Activated T-helper 1 cell treated with anti-CD3 and anti-CD28 coated beads, Interleukin-12 subunit alpha, Interleukin-12 subunit beta, Interleukin-2, Interleukin-4 antibody, amounts not matched to agents 30 ng/mL and 10 ng/mL and 1 ng/mL, durations not matched to agents 14 hours and 24 hours and 36 hours (primary cell): ENCODE measurements around the gene ASB2. TPM values are rescaled to one million over a fixed set of nuclear protein-coding genes. Genes with fewer than 3 reads are reported as not detected.
A peak's percentile ranks its signal among the peaks of the same experiment; 100 is the strongest.

ENCODE experiments used
- DNase-seq: peaks from one replicate; pipeline ENCODE4 v3.0.0; 2021; ENCODE audit warnings: low spot score
- H3K27ac Mint-ChIP-seq: one replicate; pipeline ENCODE4 v1.8.0; 2021; ENCODE audit warnings: mild to moderate bottlenecking, mixed read lengths
- H3K27me3 Mint-ChIP-seq: one replicate; pipeline ENCODE4 v1.8.0; 2022; ENCODE audit warnings: mild to moderate bottlenecking, moderate library complexity, mixed read lengths; ENCODE audit not compliant: insufficient read depth
- H3K36me3 Mint-ChIP-seq: one replicate; pipeline ENCODE4 v1.8.0; 2021; ENCODE audit warnings: low read depth, mixed read lengths
- H3K4me1 Mint-ChIP-seq: one replicate; pipeline ENCODE4 v1.8.0; 2021; ENCODE audit warnings: low read depth, mixed read lengths
- H3K4me3 Mint-ChIP-seq: one replicate; pipeline ENCODE4 v1.8.0; 2021; ENCODE audit warnings: mild to moderate bottlenecking, moderate library complexity, mixed read lengths
- H3K9me3 Mint-ChIP-seq: one replicate; pipeline ENCODE4 v1.8.0; 2021; ENCODE audit warnings: mixed read lengths
- intact Hi-C: fragments of 100-400 bp; cut with micrococcal nuclease; formaldehyde crosslinking; loops from one replicate; pipeline ENCODE4 v1.15.1; 2024
- total RNA-seq: library from RNA; stranded (reverse); gene quantifications from 2 replicates; pipeline ENCODE4 v1.2.3, GENCODE V29; 2022

The ASB2 gene
- 21.1 and 23.4 TPM in 2 replicates for total RNA-seq

DNA sequence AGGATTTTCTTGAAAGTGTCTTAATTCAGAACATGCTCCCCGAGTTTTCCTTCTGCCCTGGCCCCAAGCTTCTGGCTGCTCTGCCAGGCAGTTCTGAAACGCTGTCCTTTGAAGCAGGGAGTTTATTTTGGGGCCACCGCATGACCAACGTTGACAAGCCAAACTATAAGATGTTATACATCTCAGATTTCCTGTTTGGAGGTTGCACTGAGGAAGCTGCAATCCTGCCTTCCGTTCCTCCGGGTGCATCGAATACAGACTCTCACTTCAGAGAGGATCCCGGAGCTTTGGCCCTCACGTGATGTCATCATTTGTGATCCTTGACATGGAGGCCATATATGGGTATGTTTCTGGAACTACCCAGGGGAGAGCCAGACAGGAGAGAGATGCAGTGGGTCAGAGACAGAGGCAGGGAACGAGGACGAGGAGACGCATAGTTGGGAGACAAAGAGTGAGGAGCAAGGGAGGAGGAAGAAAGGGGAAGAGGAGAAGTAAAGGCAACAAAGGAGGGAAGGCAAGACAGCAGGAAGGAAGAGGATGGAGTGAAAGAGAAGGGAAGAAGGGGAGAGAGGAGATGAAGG lies at the start of gene ASB2:
Gene ASB2 (minus strand): TSS at position 94 of the 581 bp plus-strand sequence. CDS start 12,031 bp downstream, outside the sequence.
- Mint-ChIP-seq H3K36me3 (peaks cover 21% of the 10 kb centered on the region), H3K27me3 (peaks cover 2% of the 10 kb centered on the region), H3K9me3 (peaks cover 7% of the 10 kb centered on the region), H3K4me1 (peaks cover 93% of the 10 kb centered on the region), H3K27ac (peak within 1 kb of the TSS; percentile 99), H3K4me3 (peak within 1 kb of the TSS; percentile 76)
- DNase-seq, result no peak
- intact Hi-C loops, result loop anchor here (1.0 kb wide), 3 partner anchors 13 to 50 kb away; partner anchors contain the start of gene OTUB2

DNA sequence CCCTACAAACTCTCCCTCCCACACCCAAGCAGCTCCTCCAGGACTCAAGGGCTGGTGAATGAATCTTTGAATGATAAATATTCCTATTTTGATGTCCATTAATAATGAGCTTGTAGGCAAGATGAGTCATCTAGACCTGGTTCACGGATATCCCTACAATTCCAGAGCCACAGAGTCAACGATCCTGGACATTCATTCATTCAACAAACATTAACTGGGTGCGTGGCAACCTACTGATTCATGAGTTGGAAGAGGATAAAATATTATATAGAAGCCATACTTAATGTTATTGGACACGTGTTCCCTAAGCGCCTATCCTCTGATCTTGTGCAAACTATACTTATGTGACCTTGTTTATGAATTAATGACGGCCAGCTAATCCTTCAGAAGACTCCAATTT lies 49.4 kb upstream of the ASB2 start:
- Mint-ChIP-seq H3K27me3 (no peaks in the 10 kb centered on the region), H3K36me3 (peaks cover 5% of the 10 kb centered on the region), H3K9me3 (no peaks in the 10 kb centered on the region), H3K4me1 (peaks cover 45% of the 10 kb centered on the region), H3K4me3 (peak overlapping the region; percentile 85), H3K27ac (peak overlapping the region; percentile 60)
- DNase-seq, result no peak
- intact Hi-C loops, result loop anchor here (1.0 to 5.0 kb wide), 9 partner anchors 21 to 152 kb away; partner anchors contain the start of genes ASB2, DDX24, IFI27L1 and IFI27L2

- H3K4me3 Mint-ChIP-seq, result no peak overlapping the region
- H3K27ac Mint-ChIP-seq, result no peak overlapping the region
- intact Hi-C loops, result no loop called here
- H3K9me3 Mint-ChIP-seq, result no peaks in the 10 kb centered on the region
- H3K4me1 Mint-ChIP-seq, result peaks cover 51% of the 10 kb centered on the region
- peaks cover 1% of the 10 kb centered on the region for H3K27me3 Mint-ChIP-seq
- no peak for DNase-seq
- H3K36me3 Mint-ChIP-seq, result peaks cover 5% of the 10 kb centered on the region
Observed at GRCh38 chr14:94024549-94024948, 48.2 kb upstream of the ASB2 start.

- peaks cover 6% of the 10 kb centered on the region for H3K27me3 Mint-ChIP-seq
- H3K9me3 Mint-ChIP-seq, result no peaks in the 10 kb centered on the region
- intact Hi-C loops, result no loop called here
- H3K36me3 Mint-ChIP-seq, result peaks cover 2% of the 10 kb centered on the region
- peak overlapping the region; percentile 31 for H3K4me3 Mint-ChIP-seq
- no peak overlapping the region for H3K27ac Mint-ChIP-seq
- H3K4me1 Mint-ChIP-seq, result peaks cover 39% of the 10 kb centered on the region
- no peak for DNase-seq
Observed at GRCh38 chr14:94022532-94023411, 46.4 kb upstream of the ASB2 start.

DNA sequence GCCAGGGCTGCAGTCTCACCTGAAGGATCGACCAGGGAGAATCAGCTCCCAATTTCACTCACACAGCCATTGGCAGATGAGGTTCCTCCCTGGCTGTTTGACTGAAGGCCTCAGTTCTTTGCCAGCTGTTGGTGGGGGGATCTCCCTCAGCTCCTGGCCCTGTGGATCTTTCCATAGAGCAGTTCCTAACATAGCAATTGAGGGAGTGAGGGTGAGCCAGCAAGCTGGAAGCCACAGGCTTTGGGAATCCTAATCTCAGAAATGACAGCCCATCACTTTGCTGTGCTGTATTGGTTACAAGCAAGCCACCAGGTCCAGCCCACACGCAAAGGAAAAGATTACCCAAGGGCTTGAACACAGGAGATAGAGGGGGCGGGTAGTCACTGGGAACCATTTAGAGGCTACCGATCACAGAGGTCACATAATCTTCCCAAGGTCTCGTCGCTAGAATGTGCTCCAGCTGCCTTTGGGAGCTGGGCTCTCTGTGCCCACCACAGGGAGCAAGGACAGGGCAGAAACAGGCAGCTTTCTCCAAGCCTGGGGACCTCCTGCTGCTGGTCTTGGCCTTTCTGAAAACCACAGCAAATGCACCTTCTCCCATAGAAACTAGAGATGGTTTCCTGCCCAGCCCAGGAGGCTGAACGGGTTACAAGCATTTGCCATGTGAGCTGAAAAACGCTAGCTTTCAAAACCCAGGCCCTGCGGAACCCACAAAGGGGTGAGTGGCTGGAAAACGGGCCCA lies 45.2 kb upstream of the ASB2 start:
- intact Hi-C loops, result loop anchor here (1.0 kb wide), 3 partner anchors 9 to 60 kb away; partner anchors contain the start of genes DDX24 and IFI27L1
- H3K4me1 Mint-ChIP-seq, result peaks cover 39% of the 10 kb centered on the region
- no peaks in the 10 kb centered on the region for H3K9me3 Mint-ChIP-seq
- peak overlapping the region; percentile 76 for H3K27ac Mint-ChIP-seq
- peaks cover 2% of the 10 kb centered on the region for H3K36me3 Mint-ChIP-seq
- peaks cover 8% of the 10 kb centered on the region for H3K27me3 Mint-ChIP-seq
- no peak for DNase-seq
- H3K4me3 Mint-ChIP-seq, result peak overlapping the region; percentile 31

- Mint-ChIP-seq H3K4me1 (peaks cover 37% of the 10 kb centered on the region), H3K27ac (peak overlapping the region; percentile 76), H3K9me3 (no peaks in the 10 kb centered on the region), H3K4me3 (peak overlapping the region; percentile 46), H3K27me3 (peaks cover 8% of the 10 kb centered on the region), H3K36me3 (peaks cover 2% of the 10 kb centered on the region)
- intact Hi-C loops, result loop anchor here (1.0 kb wide), 3 partner anchors 9 to 60 kb away; partner anchors contain the start of genes DDX24 and IFI27L1
- no peak for DNase-seq
Observed at GRCh38 chr14:94021001-94021400, 44.6 kb upstream of the ASB2 start.

DNA sequence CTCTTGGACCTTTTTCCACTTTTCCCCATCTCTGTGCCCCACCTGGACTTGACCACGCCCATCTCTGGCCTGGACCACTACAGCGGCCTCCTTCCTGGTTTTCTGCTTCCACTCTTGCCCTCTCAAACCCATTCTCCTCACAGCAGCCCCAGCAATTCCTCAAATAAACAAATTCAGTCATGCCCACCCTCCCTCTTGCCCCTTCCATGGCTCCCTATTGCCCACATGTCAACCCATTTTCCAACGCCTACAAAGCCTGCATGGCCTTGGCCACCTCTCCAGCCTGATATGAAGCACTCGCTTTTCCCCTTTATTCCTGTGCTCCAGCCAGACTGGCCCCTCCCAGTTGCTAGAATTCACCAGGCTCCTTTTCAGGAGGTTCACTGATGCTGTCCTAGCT lies 43.9 kb upstream of the ASB2 start:
- Mint-ChIP-seq H3K36me3 (peaks cover 2% of the 10 kb centered on the region), H3K9me3 (no peaks in the 10 kb centered on the region), H3K4me1 (peaks cover 31% of the 10 kb centered on the region), H3K27me3 (peaks cover 9% of the 10 kb centered on the region), H3K27ac (peak overlapping the region; percentile 11), H3K4me3 (no peak overlapping the region)
- intact Hi-C loops, result no loop called here
- DNase-seq, result no peak

DNA sequence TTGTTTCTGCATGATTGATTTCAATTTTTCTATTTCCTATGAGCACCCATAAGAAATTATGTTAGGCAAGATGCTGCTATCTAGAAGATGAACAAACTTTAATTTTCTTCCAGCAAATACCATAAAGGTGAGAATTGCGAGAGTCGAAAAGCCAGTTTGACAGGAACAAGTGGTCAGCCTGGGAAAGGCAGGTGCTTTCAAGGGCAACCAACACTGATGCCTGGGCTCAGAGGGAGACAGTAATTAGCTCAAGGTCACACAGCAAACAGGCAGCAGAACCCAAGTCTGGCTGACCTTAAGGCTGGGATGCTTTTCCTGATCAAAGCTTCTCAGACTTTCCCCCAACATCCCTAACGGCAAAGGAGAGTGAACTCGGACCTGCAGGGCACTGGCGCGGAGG lies 43.0 kb upstream of the ASB2 start:
- peaks cover 15% of the 10 kb centered on the region for H3K27me3 Mint-ChIP-seq
- no peak overlapping the region for H3K27ac Mint-ChIP-seq
- H3K9me3 Mint-ChIP-seq, result no peaks in the 10 kb centered on the region
- intact Hi-C loops, result no loop called here
- no peak overlapping the region for H3K4me3 Mint-ChIP-seq
- H3K4me1 Mint-ChIP-seq, result peaks cover 31% of the 10 kb centered on the region
- no peak for DNase-seq
- H3K36me3 Mint-ChIP-seq, result peaks cover 2% of the 10 kb centered on the region

DNA sequence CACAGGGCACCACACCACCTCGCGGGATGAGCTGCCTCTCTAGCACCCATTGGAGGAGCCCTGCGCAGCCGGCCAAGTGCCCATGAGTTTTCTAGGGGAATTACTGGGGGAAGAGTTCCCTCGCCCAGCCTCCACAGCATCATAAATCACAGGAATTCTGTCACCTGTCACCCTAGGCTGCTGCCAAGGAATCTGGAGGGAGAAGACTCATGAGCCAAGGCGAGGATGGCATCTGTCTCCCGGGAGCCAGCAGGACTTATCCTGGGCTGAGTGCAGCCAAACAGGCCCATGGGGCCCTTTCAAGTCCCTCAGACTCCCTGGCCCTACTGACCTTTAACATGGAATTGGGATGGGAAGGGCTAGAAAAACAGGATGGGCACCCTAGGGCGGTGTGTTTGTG lies 41.9 kb upstream of the ASB2 start:
- intact Hi-C loops, result no loop called here
- Mint-ChIP-seq H3K27ac (no peak overlapping the region), H3K4me1 (peaks cover 31% of the 10 kb centered on the region), H3K27me3 (peaks cover 21% of the 10 kb centered on the region), H3K36me3 (peaks cover 2% of the 10 kb centered on the region), H3K9me3 (no peaks in the 10 kb centered on the region), H3K4me3 (no peak overlapping the region)
- no peak for DNase-seq

- H3K4me1 Mint-ChIP-seq, result peaks cover 27% of the 10 kb centered on the region
- intact Hi-C loops, result no loop called here
Observed at GRCh38 chr14:94016446-94016976, 40.1 kb upstream of the ASB2 start.

GRCh38 chr14:94015223-94015622 lies 38.9 kb upstream of the ASB2 start:
- Mint-ChIP-seq H3K4me1 (peaks cover 27% of the 10 kb centered on the region), H3K9me3 (no peaks in the 10 kb centered on the region), H3K36me3 (no peaks in the 10 kb centered on the region), H3K27me3 (peaks cover 22% of the 10 kb centered on the region), H3K27ac (no peak overlapping the region), H3K4me3 (no peak overlapping the region)
- no peak for DNase-seq
- intact Hi-C loops, result no loop called here

More at GRCh38 chr14:94016446-94016976, 40.1 kb upstream of the ASB2 start:
- DNase-seq, result no peak
- Mint-ChIP-seq H3K27ac (no peak overlapping the region), H3K36me3 (peaks cover 2% of the 10 kb centered on the region), H3K4me3 (no peak overlapping the region), H3K27me3 (peaks cover 22% of the 10 kb centered on the region), H3K9me3 (no peaks in the 10 kb centered on the region)

DNA sequence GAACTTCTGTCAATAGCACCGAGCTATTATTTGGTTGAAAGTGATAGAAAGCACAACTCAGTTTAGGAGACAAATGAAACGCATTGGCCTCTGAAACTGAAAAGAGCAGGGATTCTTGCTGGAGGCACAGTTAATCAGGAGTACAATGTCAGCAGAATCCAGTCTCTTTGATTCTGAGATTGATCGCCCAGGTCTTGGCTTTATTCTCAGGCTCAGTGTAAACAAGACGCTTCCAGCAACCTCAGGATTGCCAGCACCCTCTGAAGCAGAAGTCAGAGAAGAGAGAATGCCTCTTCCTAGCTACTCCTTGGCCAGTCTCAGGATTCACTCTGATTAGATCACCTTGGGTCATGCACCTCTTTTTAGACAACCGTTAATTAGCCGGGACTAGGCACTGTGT lies 38.0 kb upstream of the ASB2 start:
- peaks cover 1% of the 10 kb centered on the region for H3K36me3 Mint-ChIP-seq
- H3K27me3 Mint-ChIP-seq, result peaks cover 21% of the 10 kb centered on the region
- H3K9me3 Mint-ChIP-seq, result no peaks in the 10 kb centered on the region
- no peak for DNase-seq
- H3K27ac Mint-ChIP-seq, result no peak overlapping the region
- intact Hi-C loops, result no loop called here
- no peak overlapping the region for H3K4me3 Mint-ChIP-seq
- peaks cover 35% of the 10 kb centered on the region for H3K4me1 Mint-ChIP-seq
